Renal cortical epithelial cell (primary cell): ENCODE results near the gene PRKG1. TPM values are rescaled to one million over a fixed set of nuclear protein-coding genes. Genes with fewer than 3 reads are reported as not detected.
A peak's percentile ranks its signal among the peaks of the same experiment; 100 is the strongest.
"Not testable (repeated sequence)": the region's sequence is repeated elsewhere in the genome, so short reads cannot be mapped to it uniquely, and the experiment has no call there.

ENCODE experiments used
- DNase-seq: peaks from one replicate; pipeline ENCODE4 v3.0.0-alpha.2; 2011; ENCODE audit warnings: low read depth
- total RNA-seq: library from RNA; depleted of rRNA; stranded (reverse); fragments of >200 nt; gene quantifications from 2 replicates; pipeline ENCODE4 v1.2.3, GENCODE V29; 2014

The PRKG1 gene
- total RNA-seq, 1 donor from 2014 or later, result 2.3 TPM

GRCh38 chr10:51427758-51428157 is 353.5 kb downstream of the PRKG1 start:
- DNase-seq, result peak; percentile 62

GRCh38 chr10:51430506-51430905 is 356.2 kb downstream of the PRKG1 start:
- DNase-seq, result no peak

- DNase-seq, result no peak
Measured at GRCh38 chr10:51433949-51434475, 359.7 kb downstream of the PRKG1 start.

GRCh38 chr10:51436805-51437204 is 362.5 kb downstream of the PRKG1 start:
- DNase-seq, result no peak

GRCh38 chr10:51439645-51440044 is 365.4 kb downstream of the PRKG1 start:
- DNase-seq, result no peak

GRCh38 chr10:51445588-51445987 is 371.3 kb downstream of the PRKG1 start:
- DNase-seq, result no peak

- DNase-seq, result no peak
Measured at GRCh38 chr10:51447119-51447518, 372.8 kb downstream of the PRKG1 start.

- DNase-seq, result not testable (repeated sequence)
Measured at GRCh38 chr10:51455762-51456161, 381.5 kb downstream of the PRKG1 start.

- DNase-seq, result no peak
Measured at GRCh38 chr10:51459476-51459875, 385.2 kb downstream of the PRKG1 start.

- peak; percentile 25 for DNase-seq
Measured at GRCh38 chr10:51462076-51462779, 387.9 kb downstream of the PRKG1 start.

- peak; percentile 36 for DNase-seq
Measured at GRCh38 chr10:51468424-51468823, 394.1 kb downstream of the PRKG1 start.

- DNase-seq, result no peak
Measured at GRCh38 chr10:51469686-51470085, 395.4 kb downstream of the PRKG1 start.

GRCh38 chr10:51471271-51471670 is 397.0 kb downstream of the PRKG1 start:
- DNase-seq, result no peak

- DNase-seq, result no peak
Measured at GRCh38 chr10:51472154-51472553, 397.9 kb downstream of the PRKG1 start.

GRCh38 chr10:51479711-51480110 is 405.4 kb downstream of the PRKG1 start:
- DNase-seq, result no peak

GRCh38 chr10:51485668-51486067 is 411.4 kb downstream of the PRKG1 start:
- no peak for DNase-seq

GRCh38 chr10:51487576-51487975 is 413.3 kb downstream of the PRKG1 start:
- no peak for DNase-seq

GRCh38 chr10:51488766-51489408 is 414.6 kb downstream of the PRKG1 start:
- no peak for DNase-seq

- DNase-seq, result no peak
Measured at GRCh38 chr10:51498424-51498823, 424.1 kb downstream of the PRKG1 start.

GRCh38 chr10:51501396-51501795 is 427.1 kb downstream of the PRKG1 start:
- no peak for DNase-seq

- no peak for DNase-seq
Measured at GRCh38 chr10:51502124-51502523, 427.8 kb downstream of the PRKG1 start.

GRCh38 chr10:51503378-51503777 is 429.1 kb downstream of the PRKG1 start:
- DNase-seq, result no peak

GRCh38 chr10:51507476-51507875 is 433.2 kb downstream of the PRKG1 start:
- no peak for DNase-seq
